ENCODE data around the gene TAF1C. TPM values are rescaled to one million over a fixed set of nuclear protein-coding genes. Genes with fewer than 3 reads are reported as not detected.

TAF1C gene
- total and polyA plus RNA-seq, 2 of the 4 experiments (the other 2 are of a cell fraction), result 7.3 to 35.5 TPM

DNA sequence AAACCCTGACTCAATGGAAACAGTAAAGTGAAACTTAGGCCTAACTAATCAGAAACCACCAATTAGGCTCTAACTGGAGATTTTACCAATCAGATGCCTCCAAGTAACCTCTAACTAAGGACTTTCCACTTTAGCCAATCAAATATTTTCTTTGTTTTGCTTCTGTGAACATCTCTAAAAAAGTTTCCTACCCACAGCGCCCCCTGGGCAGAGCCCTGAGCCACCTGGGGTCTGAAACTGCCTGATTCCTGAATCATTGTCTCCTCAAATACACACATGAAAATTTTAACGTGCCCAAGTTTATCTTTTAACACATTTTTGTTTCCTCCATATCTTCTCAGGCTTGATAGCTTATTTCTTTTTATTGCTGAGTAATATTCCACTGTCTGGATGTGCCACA is 23.1 kb upstream of the TAF1C start:
- CTCF ChIA-PET, result no interaction called here
- no peak overlapping the region for H2AK5ac ChIP-seq (ENCODE audit: low read depth, low read length)
- ATAC-seq (ENCODE audit: low read depth) (peak; percentile 53; the same call in 1 of the 2 replicates), DNase-seq (peak; percentile 15)
- no peak overlapping the region for H3K23ac ChIP-seq (ENCODE audit: low read depth, low read length)
- H3K14ac ChIP-seq (replicated peaks; ENCODE audit: low read depth, low read length), result no peak overlapping the region
- H3K18ac ChIP-seq (ENCODE audit: low read depth, low read length), result no peak overlapping the region
- no peak overlapping the region for H4K91ac ChIP-seq (ENCODE audit: insufficient read depth, low read depth, low read length)
- no peak overlapping the region for H2BK120ac ChIP-seq (ENCODE audit: low read depth, low read length)
- no peak overlapping the region for H2BK20ac ChIP-seq (ENCODE audit: low read depth, low read length)
- WGBS, 2 experiments (ENCODE audit: extremely low coverage in 2 of 2, insufficient read length in 1 of 2), result no CpG with 5 or more reads among the region's 2 CpGs
- no peaks in the 10 kb centered on the region for H3K9me1 ChIP-seq (ENCODE audit: insufficient read depth, low read length)
- in situ Hi-C loops (cut with MboI; ENCODE audit: low sequenced_read_pairs) (no loop called here), intact Hi-C loops (cut with micrococcal nuclease) (no loop called here), dilution Hi-C loops (cut with HindIII; ENCODE audit: low sequenced_read_pairs, unreplicated experiment) (no loop called here)
- no peaks in the 10 kb centered on the region for H3K79me1 ChIP-seq (ENCODE audit: low read depth in 1 of 2, low read length in 2 of 2)
- no peaks in the 10 kb centered on the region for H3K4me1 ChIP-seq (ENCODE audit: control insufficient read depth, insufficient read depth, low read length)
- no peak overlapping the region for H3K4me2 ChIP-seq (ENCODE audit: low read depth, low read length)
- H3K4ac ChIP-seq (ENCODE audit: low read depth, low read length), result no peak overlapping the region
- no peak overlapping the region for H2BK15ac ChIP-seq (ENCODE audit: low read depth, low read length)
- peaks cover 2% of the 10 kb centered on the region; the same call in 1 of the 2 replicates for H3K9me3 ChIP-seq (ENCODE audit: control insufficient read depth, insufficient read depth, low read length)
- no peak overlapping the region for H2AFZ ChIP-seq (replicated peaks; ENCODE audit: low read length, poor library complexity)
- H4K20me1 ChIP-seq (ENCODE audit: insufficient read depth, low read length), result no peaks in the 10 kb centered on the region
- no TSS peak for BruUV-seq (replicated peaks)
- no peaks in the 10 kb centered on the region for H3K36me3 ChIP-seq (ENCODE audit: control insufficient read depth, insufficient read depth, low read length)
- POLR2A ChIA-PET (ENCODE audit: unreplicated experiment), result no interaction called here
- no peak overlapping the region for H3K4me3 ChIP-seq (ENCODE audit: insufficient read depth, low read depth, low read length)
- H2BK5ac ChIP-seq (ENCODE audit: low read depth, low read length, poor library complexity, severe bottlenecking), result no peak overlapping the region
- no peak overlapping the region for H2AK9ac ChIP-seq (replicated peaks; ENCODE audit: low read depth, low read length, poor library complexity)
- no peak overlapping the region for H4K8ac ChIP-seq (ENCODE audit: low read depth in 2 of 2, low read length in 2 of 2)
- peaks cover 38% of the 10 kb centered on the region for H3K27me3 ChIP-seq (ENCODE audit: control insufficient read depth, insufficient read depth, low read length)
- H3K9ac ChIP-seq (ENCODE audit: low read depth, low read length), result no peak overlapping the region
- H3K27ac ChIP-seq (ENCODE audit: insufficient read depth, low read length), result no peak overlapping the region
- H4K5ac ChIP-seq (ENCODE audit: low read depth, low read length), result no peak overlapping the region
- no peak overlapping the region for H3K56ac ChIP-seq (ENCODE audit: extremely low read depth, insufficient read depth, low read length)
- no peak for TF ChIP-seq NFE2L2 (IDR thresholded peaks at IDR 0.05; ENCODE audit: low read depth, low read length)
- TF ChIP-seq FOS (IDR thresholded peaks at IDR 0.05; ENCODE audit: low read depth, low read length), result no peak
- TF ChIP-seq, protein P1, sequence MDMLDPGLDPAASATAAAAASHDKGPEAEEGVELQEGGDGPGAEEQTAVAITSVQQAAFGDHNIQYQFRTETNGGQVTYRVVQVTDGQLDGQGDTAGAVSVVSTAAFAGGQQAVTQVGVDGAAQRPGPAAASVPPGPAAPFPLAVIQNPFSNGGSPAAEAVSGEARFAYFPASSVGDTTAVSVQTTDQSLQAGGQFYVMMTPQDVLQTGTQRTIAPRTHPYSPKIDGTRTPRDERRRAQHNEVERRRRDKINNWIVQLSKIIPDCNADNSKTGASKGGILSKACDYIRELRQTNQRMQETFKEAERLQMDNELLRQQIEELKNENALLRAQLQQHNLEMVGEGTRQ (IDR thresholded peaks at IDR 0.05; ENCODE audit: low read depth, low read length), result no peak
- TF ChIP-seq RAD21 (IDR thresholded peaks at IDR 0.05; ENCODE audit: low read length), result no peak
- TF ChIP-seq POLR2A (IDR thresholded peaks at IDR 0.05; ENCODE audit: low read depth, low read length), result no peak
- no peak for TF ChIP-seq MAZ (IDR thresholded peaks at IDR 0.05; ENCODE audit: borderline replicate concordance, low read depth, low read length)
- TF ChIP-seq CEBPB (IDR thresholded peaks at IDR 0.05; ENCODE audit: low read depth, low read length), result no peak
- TF ChIP-seq MAFK (IDR thresholded peaks at IDR 0.05; ENCODE audit: low read depth, low read length), result no peak
- TF ChIP-seq, protein P2, sequence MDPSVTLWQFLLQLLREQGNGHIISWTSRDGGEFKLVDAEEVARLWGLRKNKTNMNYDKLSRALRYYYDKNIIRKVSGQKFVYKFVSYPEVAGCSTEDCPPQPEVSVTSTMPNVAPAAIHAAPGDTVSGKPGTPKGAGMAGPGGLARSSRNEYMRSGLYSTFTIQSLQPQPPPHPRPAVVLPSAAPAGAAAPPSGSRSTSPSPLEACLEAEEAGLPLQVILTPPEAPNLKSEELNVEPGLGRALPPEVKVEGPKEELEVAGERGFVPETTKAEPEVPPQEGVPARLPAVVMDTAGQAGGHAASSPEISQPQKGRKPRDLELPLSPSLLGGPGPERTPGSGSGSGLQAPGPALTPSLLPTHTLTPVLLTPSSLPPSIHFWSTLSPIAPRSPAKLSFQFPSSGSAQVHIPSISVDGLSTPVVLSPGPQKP (IDR thresholded peaks at IDR 0.05; ENCODE audit: borderline replicate concordance, low read depth, low read length), result no peak
- TF ChIP-seq RFX5 (IDR thresholded peaks at IDR 0.05; ENCODE audit: low read depth, low read length), result no peak
- TF ChIP-seq BHLHE40 (IDR thresholded peaks at IDR 0.05; ENCODE audit: low read depth, low read length), result no peak
- no peak for TF ChIP-seq SMC3 (IDR thresholded peaks at IDR 0.05; ENCODE audit: low read depth, low read length)
